PC-9 (cell line): Measurements from ENCODE around the gene BRD4. TPM values are rescaled to one million over a fixed set of nuclear protein-coding genes. Genes with fewer than 3 reads are reported as not detected.

ENCODE experiments used
- BruUV-seq: library from RNA; stranded (reverse); fragments of 400-500 nt; replicated peaks from 2 replicates; lab custom pipeline; 2021; lab: Mats Ljungman, UMichigan
- CTCF ChIA-PET: fragments of 300-600 bp; sonication (Branson Sonifier 250); formaldehyde crosslinking; loops from one replicate; lab custom pipeline; 2022; ENCODE audit warnings: antibody characterized with exemption; lab: Charles Lee
- POLR2A ChIA-PET: fragments of 300-600 bp; sonication (Branson Sonifier 250); formaldehyde crosslinking; loops from one replicate; lab custom pipeline; 2022; ENCODE audit warnings: antibody characterized with exemption; ENCODE audit not compliant: unreplicated experiment; lab: Charles Lee
- DNase-seq, 2 experiments: peaks; one replicate each; pipeline versions ENCODE4 v3.0.0 to v3.0.0-alpha.2; 2015 to 2022; ENCODE audit warnings: mixed read lengths in 1 of 2
- H2AFZ ChIP-seq: fragments of 200-600 bp; sonication (generic); 2 replicates; pipeline ENCODE4 v1.8.1; 2017; ENCODE audit warnings: antibody characterized with exemption
- H3F3A ChIP-seq: fragments of 200-600 bp; sonication (generic); 2 replicates; pipeline ENCODE4 v1.8.1; 2017; ENCODE audit warnings: antibody characterized with exemption, mild to moderate bottlenecking, low read depth; ENCODE audit not compliant: insufficient read depth
- H3K27ac ChIP-seq: fragments of 200-600 bp; sonication (generic); 2 replicates; pipeline ENCODE4 v1.6.1; 2016; ENCODE audit warnings: mixed run types
- H3K27me3 ChIP-seq: fragments of 200-600 bp; sonication (generic); 2 replicates; pipeline ENCODE4 v1.6.1; 2016; ENCODE audit warnings: low read depth, mixed run types; ENCODE audit not compliant: insufficient read depth
- H3K36me3 ChIP-seq: fragments of 200-600 bp; sonication (generic); 2 replicates; pipeline ENCODE4 v1.6.1; 2016; ENCODE audit warnings: low read depth, mixed run types
- H3K4me1 ChIP-seq: fragments of 200-600 bp; sonication (generic); replicated peaks from 2 replicates; pipeline ENCODE4 v1.6.1; 2016; ENCODE audit warnings: mixed run types; ENCODE audit not compliant: insufficient read depth
- H3K4me2 ChIP-seq: fragments of 200-600 bp; sonication (generic); 2 replicates; pipeline ENCODE4 v1.6.1; 2017; ENCODE audit warnings: mixed run types
- H3K4me3 ChIP-seq: fragments of 200-600 bp; sonication (generic); 2 replicates; pipeline ENCODE4 v1.6.1; 2016; ENCODE audit warnings: mixed run types
- H3K79me2 ChIP-seq: fragments of 200-600 bp; sonication (generic); 2 replicates; pipeline ENCODE4 v1.6.1; 2017; ENCODE audit warnings: low read depth, mixed run types
- H3K9me2 ChIP-seq: fragments of 200-600 bp; sonication (generic); 2 replicates; pipeline ENCODE4 v1.8.1; 2017; ENCODE audit warnings: mild to moderate bottlenecking; ENCODE audit not compliant: insufficient read depth
- H3K9me3 ChIP-seq: fragments of 200-600 bp; sonication (generic); 2 replicates; pipeline ENCODE4 v1.8.1; 2016; ENCODE audit warnings: low read depth; ENCODE audit not compliant: insufficient read depth
- H4K20me1 ChIP-seq: fragments of 200-600 bp; sonication (generic); 2 replicates; pipeline ENCODE4 v1.8.1; 2017; ENCODE audit not compliant: insufficient read depth
- EZH2 ChIP-seq: fragments of 200-600 bp; sonication (generic); IDR thresholded peaks from 2 replicates; pipeline ENCODE4 v1.8.0; 2017; ENCODE audit warnings: antibody characterized with exemption, low read depth
- intact Hi-C: fragments of 100-400 bp; cut with micrococcal nuclease; formaldehyde crosslinking; loops from one replicate; pipeline ENCODE4 v1.10.0; 2022; ENCODE audit not compliant: unreplicated experiment
- total RNA-seq: library from RNA; stranded (reverse); gene quantifications from 2 replicates; pipeline ENCODE4 v1.2.3, GENCODE V29; 2021
- TF ChIP-seq, protein P1 (sequence below): fragments of 200-600 bp; sonication (generic); conservative IDR thresholded peaks from 2 replicates; pipeline ENCODE4 v1.6.1; 2017; ENCODE audit warnings: mixed run types, antibody characterized with exemption, mild to moderate bottlenecking, moderate library complexity

BRD4 gene
- total RNA-seq, 1 experiment from 2014 or later = 138 TPM

DNA sequence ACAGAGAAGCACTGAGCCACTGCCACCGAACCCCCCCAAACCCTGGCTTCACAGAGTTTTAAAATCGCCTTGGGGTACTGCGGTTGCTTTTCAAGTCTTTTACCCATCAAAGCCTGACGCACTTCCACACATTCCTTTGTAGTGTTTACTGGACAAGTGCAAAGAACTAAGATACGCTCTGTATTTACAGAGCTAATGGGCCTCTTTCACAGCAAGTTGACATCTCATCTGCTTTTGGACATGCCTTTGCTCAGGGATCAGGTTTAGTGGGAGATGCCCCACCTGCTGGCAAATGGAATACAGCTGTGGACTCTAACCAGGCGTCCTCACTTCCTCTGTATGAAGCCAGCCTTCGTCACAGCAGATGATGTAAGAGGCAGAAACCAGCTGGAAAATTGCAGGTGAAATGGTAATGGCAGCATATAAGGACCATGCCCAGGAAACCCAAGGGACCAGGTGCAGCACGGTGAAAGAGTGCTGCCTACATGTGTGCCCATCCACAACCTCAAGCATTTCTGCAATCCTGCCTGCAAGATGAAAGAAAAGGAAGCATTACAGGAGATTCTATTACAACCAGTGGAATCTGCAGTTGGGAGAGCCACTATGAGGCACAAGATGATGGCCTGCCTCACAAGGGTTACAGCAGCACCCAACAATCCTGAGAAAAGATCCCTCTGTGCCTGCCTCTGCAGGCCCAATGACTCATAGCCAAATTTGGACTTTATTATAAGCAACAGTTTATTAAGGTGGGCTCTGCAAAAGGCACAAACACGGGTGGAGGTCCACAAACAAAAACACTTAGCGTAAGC is 34.7 kb downstream of the BRD4 start:
- Histone ChIP-seq H3K9me3 (no peaks in the 10 kb centered on the region), H3K4me2 (peak overlapping the region; percentile 21), H3K36me3 (0 out of 2 replicates have a peak, but pooled peaks cover 7% of the 10 kb centered on the region), H3F3A (peaks cover 38% of the 10 kb centered on the region; the same call in 1 of the 2 replicates), H3K27ac (peak overlapping the region; percentile 58), H3K9me2 (no peaks in the 10 kb centered on the region), H3K27me3 (no peaks in the 10 kb centered on the region), H3K4me1 (peaks cover 41% of the 10 kb centered on the region), H3K79me2 (peaks cover 100% of the 10 kb centered on the region), H4K20me1 (peaks cover 98% of the 10 kb centered on the region), H2AFZ (no peak overlapping the region), H3K4me3 (no peak overlapping the region)
- intact Hi-C loops = no loop called here
- CTCF ChIA-PET = no interaction called here
- POLR2A ChIA-PET = interaction anchor here (0.6 kb wide), 1 partner anchor 516 kb away, joined by 3 read pairs; no protein-coding TSS in a partner anchor
- BruUV-seq = no TSS peak
- TF ChIP-seq, protein P1, sequence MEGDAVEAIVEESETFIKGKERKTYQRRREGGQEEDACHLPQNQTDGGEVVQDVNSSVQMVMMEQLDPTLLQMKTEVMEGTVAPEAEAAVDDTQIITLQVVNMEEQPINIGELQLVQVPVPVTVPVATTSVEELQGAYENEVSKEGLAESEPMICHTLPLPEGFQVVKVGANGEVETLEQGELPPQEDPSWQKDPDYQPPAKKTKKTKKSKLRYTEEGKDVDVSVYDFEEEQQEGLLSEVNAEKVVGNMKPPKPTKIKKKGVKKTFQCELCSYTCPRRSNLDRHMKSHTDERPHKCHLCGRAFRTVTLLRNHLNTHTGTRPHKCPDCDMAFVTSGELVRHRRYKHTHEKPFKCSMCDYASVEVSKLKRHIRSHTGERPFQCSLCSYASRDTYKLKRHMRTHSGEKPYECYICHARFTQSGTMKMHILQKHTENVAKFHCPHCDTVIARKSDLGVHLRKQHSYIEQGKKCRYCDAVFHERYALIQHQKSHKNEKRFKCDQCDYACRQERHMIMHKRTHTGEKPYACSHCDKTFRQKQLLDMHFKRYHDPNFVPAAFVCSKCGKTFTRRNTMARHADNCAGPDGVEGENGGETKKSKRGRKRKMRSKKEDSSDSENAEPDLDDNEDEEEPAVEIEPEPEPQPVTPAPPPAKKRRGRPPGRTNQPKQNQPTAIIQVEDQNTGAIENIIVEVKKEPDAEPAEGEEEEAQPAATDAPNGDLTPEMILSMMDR = no peak
- TF ChIP-seq EZH2 = no peak
- no peak for DNase-seq

- H3K27ac ChIP-seq = peak overlapping the region; percentile 58
- no peak for TF ChIP-seq EZH2
- TF ChIP-seq, protein P1 = no peak
- H3K4me1 ChIP-seq = peaks cover 45% of the 10 kb centered on the region
- H3K79me2 ChIP-seq = peaks cover 100% of the 10 kb centered on the region
- no peak for DNase-seq
- H3K9me2 ChIP-seq = no peaks in the 10 kb centered on the region
- H3K36me3 ChIP-seq = 0 out of 2 replicates have a peak, but pooled peaks cover 7% of the 10 kb centered on the region
- H3K9me3 ChIP-seq = no peaks in the 10 kb centered on the region
- peak overlapping the region; percentile 21 for H3K4me2 ChIP-seq
- no peak overlapping the region for H2AFZ ChIP-seq
- H3K27me3 ChIP-seq = no peaks in the 10 kb centered on the region
- H4K20me1 ChIP-seq = peaks cover 100% of the 10 kb centered on the region
- ChIA-PET POLR2A (no interaction called here), CTCF (no interaction called here)
- no peak overlapping the region for H3K4me3 ChIP-seq
- peaks cover 38% of the 10 kb centered on the region; the same call in 1 of the 2 replicates for H3F3A ChIP-seq
- intact Hi-C loops = no loop called here
- no TSS peak for BruUV-seq
Observed at GRCh38 chr19:15296841-15297415, 35.4 kb downstream of the BRD4 start.

DNA sequence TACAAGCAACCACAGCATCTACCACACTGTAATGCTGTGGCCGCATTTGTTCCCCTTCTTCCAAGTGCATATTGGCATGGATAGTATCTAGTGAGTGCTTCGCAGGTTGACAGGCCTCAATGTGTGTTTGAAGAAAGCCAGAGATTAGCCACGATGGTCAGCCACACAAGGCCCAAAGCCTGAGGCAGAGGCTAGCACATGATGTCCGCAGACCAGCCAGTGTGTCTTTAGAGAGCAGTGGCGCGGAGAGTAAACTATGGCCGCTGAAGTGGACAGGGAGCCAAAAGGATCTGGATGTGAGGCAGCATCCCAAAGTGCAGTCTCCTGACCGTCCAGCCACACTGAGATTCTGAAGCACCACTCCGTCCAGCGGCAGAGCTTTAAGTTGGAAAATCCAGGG is 36.0 kb downstream of the BRD4 start:
- no peak for TF ChIP-seq EZH2
- TF ChIP-seq, protein P1 = no peak
- DNase-seq = no peak
- no peaks in the 10 kb centered on the region for H3K9me3 ChIP-seq
- no peaks in the 10 kb centered on the region for H3K27me3 ChIP-seq
- ChIA-PET POLR2A (no interaction called here), CTCF (no interaction called here)
- intact Hi-C loops = no loop called here
- H3K4me1 ChIP-seq = peaks cover 48% of the 10 kb centered on the region
- H3K79me2 ChIP-seq = peaks cover 100% of the 10 kb centered on the region
- no peak overlapping the region for H2AFZ ChIP-seq
- H3K4me2 ChIP-seq = no peak overlapping the region
- H3K4me3 ChIP-seq = no peak overlapping the region
- BruUV-seq = no TSS peak
- H3K27ac ChIP-seq = no peak overlapping the region; the same call in 1 of the 2 replicates
- H3K36me3 ChIP-seq = 0 out of 2 replicates have a peak, but pooled peaks cover 7% of the 10 kb centered on the region
- H3F3A ChIP-seq = peaks cover 38% of the 10 kb centered on the region; the same call in 1 of the 2 replicates
- peaks cover 100% of the 10 kb centered on the region for H4K20me1 ChIP-seq
- H3K9me2 ChIP-seq = no peaks in the 10 kb centered on the region
